ENCODE data around the gene MAL.

Gene MAL

DNA sequence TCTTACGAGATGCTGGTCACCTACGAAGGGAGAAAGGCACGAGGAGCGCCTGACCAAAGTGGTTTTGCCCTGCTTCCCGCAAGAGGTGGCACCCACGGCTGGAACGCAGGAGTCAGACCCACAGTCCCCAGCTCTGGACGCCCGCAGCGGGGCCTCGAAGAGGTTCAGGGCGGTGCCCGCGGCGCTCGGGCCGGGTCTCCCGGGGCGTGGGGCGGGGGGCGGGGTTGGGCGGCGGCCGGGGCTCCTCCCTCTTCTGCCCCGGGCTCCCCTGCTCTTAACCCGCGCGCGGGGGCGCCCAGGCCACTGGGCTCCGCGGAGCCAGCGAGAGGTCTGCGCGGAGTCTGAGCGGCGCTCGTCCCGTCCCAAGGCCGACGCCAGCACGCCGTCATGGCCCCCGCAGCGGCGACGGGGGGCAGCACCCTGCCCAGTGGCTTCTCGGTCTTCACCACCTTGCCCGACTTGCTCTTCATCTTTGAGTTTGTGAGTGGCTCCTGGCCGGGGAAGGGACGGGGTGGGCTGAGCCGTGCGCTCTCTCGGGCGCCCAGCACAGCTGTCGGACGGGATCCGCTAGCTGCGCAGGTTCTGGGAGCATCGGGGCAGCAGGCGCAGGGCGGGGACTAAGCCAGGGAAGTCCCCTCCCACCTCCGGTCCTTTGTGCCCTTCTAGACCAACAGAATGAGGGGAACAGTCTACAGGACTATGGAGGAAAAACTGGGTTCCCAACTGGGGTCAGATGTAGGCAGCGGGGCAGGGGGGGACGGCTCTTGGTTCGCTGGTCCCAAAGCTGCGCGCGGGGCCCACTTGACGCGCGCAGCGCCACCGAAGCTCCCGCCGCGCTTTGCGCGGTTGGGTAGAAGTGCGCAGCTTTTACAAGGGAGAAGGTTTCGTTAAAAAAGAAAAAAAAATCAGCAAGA lies at the start of gene MAL:
Gene MAL (plus strand): TSS at position 303 of the 914 bp plus-strand sequence. CDS start 85 bp downstream, at position 388.
- DNase-seq (ENCODE audit: low read depth) = no peak

DNA sequence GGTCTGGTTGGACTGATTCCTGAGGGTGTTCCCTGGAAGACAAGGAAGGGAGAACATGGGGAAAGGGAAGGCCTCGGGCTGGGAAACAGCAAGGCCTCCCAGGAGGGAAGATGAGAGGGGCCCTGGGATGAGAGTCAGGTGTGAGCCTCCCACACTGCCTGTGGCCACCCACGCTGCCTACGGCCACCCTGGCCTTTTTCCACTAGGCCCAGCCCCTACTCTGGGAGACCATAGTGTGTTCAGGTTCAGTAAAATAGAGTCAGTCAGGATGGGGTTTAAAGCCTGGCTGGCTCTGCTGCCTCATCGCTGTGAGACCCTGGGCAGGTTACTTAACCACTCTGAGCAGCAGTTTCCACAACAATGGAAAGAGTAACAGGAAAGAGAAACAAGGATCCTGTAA lies 47.7 kb upstream of the MAL start:
- DNase-seq (ENCODE audit: low read depth) = no peak

DNA sequence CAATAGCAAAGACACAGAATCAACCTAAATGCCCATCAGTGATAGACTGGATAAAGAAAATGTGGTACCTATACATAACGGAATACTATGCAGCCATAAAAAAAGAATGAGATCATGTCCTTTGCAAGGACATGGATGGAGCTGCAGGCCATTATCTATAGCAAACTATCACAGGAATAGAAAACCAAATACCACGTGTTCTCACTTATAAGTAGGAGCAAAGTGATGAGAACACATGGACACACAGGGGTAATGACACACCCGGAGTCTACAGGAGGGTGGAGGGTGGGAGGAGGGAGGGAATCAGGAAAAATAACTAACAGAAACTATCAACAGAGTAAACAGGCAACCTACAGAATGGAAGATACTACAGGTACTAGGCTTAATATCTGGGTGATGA lies 46.6 kb upstream of the MAL start:
- DNase-seq (ENCODE audit: low read depth) = no peak

DNA sequence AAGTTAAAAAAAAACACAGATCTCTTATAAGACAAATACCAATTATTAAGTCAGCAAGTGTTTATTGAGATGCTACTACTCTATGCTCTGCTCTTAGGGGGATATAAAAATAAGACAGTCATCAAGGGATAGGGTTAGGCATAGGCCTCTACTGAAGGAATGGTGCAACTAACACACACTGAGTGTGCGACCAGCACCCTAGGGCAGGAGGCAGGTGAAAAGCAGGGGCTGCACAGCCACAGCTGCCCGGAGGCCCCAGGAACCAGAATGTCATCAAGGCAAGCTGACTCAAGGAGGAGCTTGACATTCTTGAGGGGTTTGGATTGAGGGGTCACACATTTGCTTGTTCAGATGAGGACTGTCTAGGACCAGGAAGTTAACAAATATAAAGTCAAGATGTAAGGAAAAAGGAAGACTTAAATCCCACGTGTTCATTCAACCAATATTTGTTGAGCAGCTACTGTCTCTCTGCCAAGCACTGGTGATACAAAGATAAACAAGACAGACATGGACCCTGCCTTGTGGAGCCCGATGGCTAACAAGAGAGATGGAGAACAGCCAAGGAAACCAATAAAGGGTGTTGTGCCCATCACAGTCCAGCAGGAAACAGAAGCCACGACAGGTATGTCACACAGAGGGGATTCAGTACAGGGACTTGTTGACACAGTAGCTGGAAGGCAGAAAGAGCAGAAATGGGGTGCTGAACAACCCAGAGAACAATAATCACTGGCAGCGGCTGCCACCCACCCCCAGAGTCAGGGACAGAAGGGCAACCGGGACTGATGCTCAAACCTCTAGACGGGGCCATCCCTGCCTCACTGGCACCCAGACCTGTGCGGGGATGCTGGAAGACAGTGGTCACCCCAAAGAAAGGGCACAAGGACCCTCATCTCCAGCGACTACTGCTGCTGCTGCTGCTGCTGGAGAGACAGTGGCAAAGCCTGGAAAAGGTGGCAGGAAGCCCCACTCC lies 45.8 kb upstream of the MAL start:
- DNase-seq (ENCODE audit: low read depth) = no peak

DNA sequence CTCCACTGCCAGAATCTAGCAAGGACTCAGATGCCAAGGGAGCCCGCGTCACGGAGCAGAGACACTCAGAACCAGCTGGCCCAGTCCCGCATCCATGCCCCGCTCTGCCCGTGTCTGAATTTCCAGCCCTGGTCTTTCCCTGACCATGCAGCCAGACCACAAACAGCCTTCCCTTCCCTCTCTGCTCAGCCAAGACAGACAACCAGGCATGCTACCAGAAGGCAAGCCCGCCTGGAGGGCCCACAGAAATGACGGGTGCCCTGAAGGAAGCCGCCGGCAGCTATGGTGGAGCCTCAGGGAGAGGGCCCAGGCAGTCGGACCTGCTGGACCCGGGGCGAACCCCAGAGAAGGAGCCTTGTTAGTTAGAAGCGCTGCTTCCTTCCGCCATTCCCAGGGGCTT lies 45.1 kb upstream of the MAL start:
- no peak for DNase-seq (ENCODE audit: low read depth)

DNA sequence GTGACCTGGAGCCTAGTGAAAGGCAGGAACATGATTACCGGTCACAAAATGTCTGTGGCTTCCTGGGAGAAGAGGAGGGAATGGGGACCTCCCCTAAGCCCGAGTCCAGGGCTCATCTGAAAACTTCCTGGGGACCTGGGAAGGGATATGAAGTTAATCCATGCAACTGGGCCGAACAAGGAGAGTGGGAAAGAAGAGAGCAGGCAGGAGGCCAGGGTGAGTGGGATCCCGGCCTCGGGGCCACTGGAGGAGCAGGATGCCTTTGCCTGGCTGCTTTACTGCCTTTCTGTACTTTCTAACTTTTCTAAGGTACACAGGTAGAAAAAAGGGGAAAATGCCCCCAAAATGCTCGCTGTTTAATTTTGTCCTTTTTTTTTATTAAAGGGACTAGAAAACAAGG lies 43.4 kb upstream of the MAL start:
- DNase-seq (ENCODE audit: low read depth) = no peak

DNA sequence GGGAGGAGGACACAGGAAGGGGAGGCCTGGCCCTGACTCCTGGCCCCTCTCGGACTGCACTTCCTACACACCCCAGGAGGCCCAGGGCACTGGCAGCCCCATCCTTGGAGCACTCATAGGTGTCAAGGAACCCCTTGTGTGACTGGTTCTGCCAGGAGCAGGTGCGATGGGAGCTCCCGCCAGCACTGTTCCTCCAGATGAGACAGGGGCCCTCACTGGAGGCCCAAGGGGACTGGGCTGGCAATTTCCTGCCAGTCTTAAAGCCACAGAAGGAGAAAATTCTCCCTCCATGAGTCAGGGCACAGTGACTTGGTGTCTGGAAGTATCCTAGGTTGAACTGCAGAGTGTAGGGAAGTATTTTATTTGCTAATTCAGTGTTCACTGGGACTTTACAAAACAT lies 42.8 kb upstream of the MAL start:
- no peak for DNase-seq (ENCODE audit: low read depth)

DNA sequence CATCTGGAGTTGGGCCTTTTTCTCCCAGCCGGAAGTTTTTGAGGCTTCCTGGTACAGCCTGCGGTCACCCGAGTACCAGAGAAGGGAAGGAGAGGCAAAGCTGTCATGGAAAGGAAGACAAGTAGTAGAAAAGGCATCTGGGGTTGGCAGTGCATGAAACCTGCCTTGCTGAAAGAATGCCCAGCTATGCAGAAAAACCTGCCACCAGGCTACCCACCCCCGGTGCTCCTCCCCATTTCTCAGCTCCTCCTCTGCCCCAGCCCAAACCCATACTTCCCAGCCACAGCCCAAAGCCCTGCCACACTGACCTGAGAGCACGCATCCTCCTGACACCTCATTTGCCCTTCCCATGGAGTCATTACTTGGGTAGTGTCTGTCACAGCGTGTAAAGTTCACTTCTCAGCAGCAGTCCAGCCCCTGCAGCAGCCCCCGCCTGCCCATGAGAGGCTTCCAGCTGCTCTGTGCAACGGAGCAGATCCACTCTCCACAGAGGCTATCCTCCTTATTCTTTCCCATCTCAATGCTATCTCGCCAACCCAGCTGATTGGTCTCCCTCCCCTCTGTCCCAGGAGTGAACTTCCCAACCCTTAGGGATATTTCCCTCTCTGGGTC lies 40.4 kb upstream of the MAL start:
- no peak for DNase-seq (ENCODE audit: low read depth)

DNA sequence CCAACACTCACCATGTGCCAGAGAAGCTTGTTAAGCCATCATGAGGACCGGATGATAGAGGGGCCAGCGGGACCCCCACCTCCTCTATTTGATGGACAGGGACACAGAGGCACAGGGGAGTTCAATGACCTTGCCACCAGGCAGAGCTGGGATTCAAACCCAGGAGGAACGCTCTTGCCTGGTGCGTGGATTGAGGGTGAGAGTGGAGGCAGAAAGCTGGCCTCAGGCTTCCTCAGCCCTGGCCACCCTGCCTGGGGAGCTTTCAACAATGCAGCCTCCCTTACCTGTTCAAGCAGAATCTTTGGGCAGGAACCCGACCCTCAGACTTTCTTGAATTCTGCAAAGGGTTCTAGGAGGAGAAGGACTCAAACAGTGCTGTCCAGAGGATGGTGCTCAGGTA lies 39.9 kb upstream of the MAL start:
- DNase-seq (ENCODE audit: low read depth) = no peak

DNA sequence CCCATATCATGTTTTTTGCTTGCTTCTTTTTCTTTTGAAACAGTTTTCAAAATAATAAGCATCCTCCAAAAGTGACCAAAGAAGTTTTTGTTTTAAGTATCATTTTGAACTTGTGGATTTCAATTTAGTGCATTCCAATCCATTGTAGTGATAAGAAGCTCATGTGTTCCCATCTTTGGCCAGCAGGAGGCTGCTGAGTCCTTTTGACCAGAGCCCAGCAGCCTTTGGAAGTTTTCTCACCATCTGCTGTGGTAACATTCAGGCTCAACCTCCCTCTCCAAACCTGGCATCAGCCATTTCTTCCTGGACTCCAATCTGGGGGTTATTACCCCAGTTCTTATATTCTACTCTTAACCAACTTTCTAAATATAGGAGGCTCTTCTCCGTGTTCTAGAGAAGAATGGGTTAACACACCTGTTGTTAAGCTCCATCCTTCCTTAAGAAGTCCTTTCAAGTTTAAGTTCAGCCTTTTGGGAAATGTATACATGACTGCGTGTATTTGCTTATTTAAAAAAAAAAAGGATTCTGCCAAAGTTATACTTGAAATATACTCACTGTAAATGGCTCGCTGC lies 39.0 kb upstream of the MAL start:
- DNase-seq (ENCODE audit: low read depth) = peak; percentile 34

DNA sequence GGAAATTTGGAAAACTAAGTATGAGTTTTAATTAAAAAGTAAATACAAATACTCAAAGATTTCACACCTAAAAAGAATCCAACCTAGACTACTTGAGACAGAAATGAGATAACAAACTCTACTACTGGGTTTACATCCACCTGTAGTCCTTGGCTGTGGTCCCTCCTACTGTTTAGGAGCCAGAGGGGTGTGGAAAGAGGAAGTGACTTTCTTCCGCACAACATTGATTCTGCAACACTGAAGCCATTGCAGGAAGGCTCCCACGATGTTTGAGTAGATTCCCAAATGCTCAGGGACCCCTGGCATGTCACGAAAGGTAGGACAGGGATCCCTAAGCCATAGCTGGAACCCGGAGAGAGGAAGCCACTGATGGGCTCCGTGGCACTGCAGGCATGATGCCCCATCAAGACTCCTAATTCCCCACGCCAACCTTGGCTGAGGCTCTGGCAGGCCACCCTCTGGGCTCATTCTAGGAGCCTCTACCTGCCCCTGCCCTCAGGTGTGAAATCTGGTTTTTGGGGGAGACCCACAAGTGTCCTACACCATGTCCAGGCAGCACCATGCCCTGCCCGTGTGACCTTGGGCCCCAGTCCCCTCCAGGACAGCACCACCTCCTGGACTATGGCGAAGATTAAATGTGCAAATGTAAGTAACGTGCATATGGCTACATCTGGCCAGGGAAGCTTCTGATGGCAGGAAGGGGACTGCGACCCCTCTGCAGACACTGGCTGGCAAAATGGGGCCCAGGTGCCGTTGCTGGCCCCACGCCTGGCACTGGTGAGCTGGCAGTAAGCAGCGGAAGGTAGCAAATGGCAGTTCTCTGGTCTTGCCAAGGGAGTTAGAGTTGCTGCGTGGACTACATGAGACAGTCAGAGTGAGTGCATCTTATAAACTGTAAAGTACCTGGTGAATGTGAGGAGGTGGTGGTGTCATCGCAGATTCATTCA lies 38.2 kb upstream of the MAL start:
- DNase-seq (ENCODE audit: low read depth) = no peak

DNA sequence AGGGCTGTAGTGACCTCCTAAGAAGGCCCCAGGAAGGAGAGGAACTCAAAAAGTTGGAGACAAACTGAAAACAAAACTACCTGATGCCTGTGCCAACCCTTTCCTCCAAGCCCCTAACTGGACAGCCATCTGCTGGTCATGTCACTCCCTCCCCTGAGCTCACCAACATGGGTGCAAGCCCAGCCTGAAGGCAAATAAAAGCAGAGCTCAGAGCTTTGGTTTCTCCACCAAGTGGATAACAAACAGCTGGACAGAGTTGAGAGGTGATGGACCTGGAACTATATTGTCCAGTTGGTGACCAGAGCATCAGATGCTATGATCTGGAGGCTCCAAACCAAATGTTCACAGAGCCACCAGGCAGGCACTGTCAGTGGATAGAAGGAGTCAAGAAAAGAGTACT lies 34.6 kb upstream of the MAL start:
- no peak for DNase-seq (ENCODE audit: low read depth)

DNA sequence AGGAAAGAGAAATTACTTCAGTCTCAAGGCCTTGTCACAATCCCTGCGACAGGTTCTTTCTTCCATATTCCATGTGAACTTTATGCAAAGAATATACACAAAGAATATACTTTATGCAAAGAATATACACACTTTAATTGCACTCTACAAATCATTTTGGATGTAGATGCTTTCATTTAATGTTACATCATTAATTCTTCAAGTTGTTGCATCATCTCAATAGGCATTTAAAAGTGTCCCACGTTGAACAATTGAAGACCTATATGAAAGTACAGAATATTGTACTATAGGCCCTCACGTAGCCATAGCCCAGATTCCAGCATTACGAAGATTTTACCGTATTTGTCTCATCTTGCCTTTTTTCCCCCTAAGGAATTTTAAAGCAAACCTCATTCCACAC lies 33.1 kb upstream of the MAL start:
- no peak for DNase-seq (ENCODE audit: low read depth)

DNA sequence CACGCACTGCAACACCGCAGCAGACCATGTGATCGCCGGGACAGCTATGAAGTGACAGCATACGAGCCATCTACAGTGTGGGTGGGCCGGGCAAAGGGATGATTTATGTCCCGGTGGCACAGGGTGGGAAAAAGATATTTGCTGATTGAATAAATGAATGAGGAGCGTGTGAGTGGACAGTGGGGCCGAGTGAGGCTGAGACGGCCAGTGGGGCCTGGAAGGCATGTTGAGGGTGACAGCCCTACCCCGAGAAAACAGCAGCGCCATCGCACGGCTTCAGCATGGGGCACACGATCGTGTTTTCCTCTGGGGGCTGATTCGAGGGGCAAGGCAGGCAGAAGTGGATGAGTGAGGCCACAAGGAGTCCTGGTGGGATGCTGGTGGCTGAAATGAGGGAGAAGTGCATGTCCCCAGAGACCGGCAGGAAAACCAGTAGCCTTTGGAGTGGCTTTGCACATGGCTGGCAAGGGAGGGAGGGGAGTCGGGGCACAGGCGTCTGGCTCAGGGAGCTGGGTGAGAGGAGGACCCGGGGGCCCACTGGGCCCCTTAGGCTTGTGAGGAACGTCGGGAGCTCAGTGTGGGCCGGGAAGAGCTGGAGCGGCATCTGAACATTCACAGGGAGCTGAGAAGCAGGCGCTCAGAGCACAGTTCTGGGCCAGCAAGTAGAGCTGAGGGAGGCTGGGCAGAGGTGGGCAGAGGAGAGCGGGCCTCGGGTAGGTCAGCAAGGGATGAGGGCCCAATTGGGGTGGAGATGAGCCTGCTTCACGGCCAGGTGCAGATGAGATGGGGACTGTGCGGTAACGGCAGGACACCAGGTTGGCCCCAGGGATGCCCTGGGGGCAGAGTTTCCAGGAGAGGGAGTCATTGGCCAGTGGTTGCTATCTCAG lies 32.1 kb upstream of the MAL start:
- no peak for DNase-seq (ENCODE audit: low read depth)

DNA sequence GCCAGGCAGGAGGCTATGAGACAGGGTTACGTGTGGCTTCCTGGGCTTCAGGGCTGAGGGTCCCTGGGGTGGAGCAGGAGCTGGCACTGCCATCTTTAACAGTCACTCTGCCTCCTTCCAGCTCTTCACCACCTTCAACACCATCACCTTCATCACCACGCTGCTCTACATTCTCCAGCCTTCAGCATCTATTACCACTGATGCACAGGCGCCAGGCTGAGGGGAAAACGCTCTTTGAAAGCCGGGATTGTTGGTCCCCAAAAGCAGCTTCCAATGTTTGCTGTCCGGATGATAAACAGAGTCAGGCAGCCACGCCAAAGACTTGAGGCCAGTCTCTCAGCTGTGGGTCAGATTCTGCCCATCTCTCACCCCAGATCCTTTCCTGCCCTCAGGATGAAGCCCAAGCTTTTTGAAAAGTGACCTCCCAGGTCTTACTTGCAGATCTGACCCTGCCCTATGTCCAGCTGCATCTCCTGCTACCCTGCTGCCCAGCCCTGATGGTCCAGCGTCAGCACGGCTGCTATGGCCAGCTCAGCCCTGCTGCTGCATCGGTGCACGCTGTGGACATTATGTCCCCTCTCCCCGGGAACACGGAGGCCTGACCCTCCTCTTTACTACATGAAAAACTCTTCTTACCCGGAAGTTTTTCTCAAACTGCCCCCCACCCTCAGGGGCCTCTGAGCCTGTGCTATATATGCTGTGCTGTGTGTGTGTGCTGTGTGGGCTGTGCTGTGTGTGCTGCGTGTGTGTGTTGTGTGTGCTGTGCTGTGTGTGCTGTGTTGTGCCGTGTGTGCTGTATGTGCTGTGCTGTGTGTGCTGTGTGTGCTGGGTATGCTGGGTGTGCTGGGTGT lies 31.2 kb upstream of the MAL start:
- no peak for DNase-seq (ENCODE audit: low read depth)

DNA sequence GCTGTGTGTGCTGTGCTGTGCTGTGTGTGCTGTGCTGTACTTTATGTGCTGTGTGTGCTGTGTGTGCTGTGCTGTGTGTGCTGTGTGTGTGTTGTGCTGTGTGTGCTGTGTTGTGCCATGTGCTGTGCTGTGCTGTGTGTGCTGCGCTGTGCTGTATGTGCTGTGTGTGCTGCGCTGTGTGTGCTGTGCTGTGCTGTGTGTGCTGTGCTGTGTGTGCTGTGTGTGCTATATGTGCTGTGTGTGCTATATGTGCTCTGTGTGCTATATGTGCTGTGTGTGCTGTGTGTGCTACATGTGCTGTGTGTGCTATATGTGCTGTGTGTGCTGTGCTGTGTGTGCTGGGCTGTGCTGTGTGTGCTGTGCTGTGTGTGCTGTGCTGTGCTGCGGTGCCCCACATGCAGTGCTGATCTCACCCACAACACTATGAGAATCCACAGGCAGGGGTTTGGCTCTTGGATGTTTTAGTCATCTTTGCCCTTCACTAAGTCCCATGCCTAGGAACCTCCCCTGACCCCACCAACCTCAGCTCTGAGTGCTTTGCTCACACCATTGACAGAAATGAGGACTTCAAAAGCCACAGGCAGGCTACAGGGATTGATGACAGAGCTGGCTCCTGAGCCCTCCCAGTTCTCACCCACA lies 30.5 kb upstream of the MAL start:
- no peak for DNase-seq (ENCODE audit: low read depth)

DNA sequence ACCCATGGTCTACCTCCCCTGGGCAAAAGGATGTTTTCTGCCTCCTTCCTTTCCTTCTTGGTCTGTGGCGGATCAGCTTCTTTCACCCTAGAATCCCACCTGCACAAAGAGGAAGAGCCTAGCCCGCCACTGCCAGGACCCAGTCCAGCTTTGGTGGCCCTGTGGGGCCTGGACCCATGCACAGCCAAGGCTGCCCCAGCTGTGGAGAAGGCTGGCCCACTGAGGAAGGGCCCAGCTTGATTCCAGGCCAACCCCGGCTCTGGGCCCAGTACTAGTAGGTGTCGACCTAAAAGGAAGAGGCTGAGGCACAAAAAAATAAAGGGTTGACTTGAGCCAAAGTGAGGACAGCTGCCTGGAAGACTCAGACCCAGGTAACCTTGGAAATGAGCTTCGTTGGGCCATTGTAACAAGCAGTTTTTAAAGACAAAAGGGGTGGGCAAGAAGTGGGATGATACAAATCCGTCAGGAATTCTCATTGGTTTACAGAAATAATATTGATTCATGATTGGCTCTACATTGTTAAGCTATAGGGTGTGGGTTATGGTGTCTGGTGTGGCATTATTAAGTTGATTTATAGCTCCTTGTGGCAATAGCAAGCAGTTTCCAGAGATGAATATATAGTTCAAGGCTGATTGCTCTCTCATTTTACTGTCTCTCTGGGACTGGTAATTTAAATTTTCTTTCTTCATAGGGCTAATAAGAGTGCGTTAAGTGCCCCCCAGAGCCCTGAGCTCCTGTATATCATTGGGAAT lies 29.8 kb upstream of the MAL start:
- DNase-seq (ENCODE audit: low read depth) = no peak

Data from GM04504 (cell line).